CD4-positive, alpha-beta memory T cell (primary cell): ENCODE results near the gene SNCAIP. TPM values are rescaled to one million over a fixed set of nuclear protein-coding genes. Genes with fewer than 3 reads are reported as not detected.

ENCODE experiments used
- CTCF ChIA-PET: fragments of 350-600 bp; sonication (Branson Sonifier 250); formaldehyde crosslinking; loops from one replicate; lab custom pipeline; 2021; ENCODE audit warnings: inconsistent platforms; ENCODE audit not compliant: partially characterized antibody; lab: Charles Lee
- POLR2A ChIA-PET: fragments of 350-600 bp; sonication (Branson Sonifier 250); formaldehyde crosslinking; loops from one replicate; lab custom pipeline; 2021; ENCODE audit not compliant: partially characterized antibody; lab: Charles Lee
- DNase-seq, 5 donors: peaks; one replicate each; pipeline versions ENCODE4 v3.0.0 to v3.0.0-alpha.2; 2020 to 2022; ENCODE audit warnings: mixed read lengths in 1 of 5
- H3K27ac ChIP-seq: one replicate; pipeline ENCODE4 v1.7.0; 2013; ENCODE audit warnings: low read depth, low read length
- H3K27me3 ChIP-seq: 2 replicates; pipeline ENCODE4 v1.7.0; 2013; ENCODE audit warnings: mild to moderate bottlenecking, low read length, moderate library complexity; ENCODE audit not compliant: insufficient read depth
- H3K36me3 ChIP-seq: 2 replicates; pipeline ENCODE4 v1.7.0; 2013; ENCODE audit warnings: mild to moderate bottlenecking, low read length, moderate library complexity; ENCODE audit not compliant: insufficient read depth
- H3K4me1 ChIP-seq: 2 replicates; pipeline ENCODE4 v1.7.0; 2013; ENCODE audit warnings: mild to moderate bottlenecking, low read length, moderate library complexity; ENCODE audit not compliant: insufficient read depth
- H3K4me3 ChIP-seq, 2 donors: one replicate each; pipeline ENCODE4 v1.7.0; 2013; ENCODE audit warnings: low read length in 2 of 2, mild to moderate bottlenecking in 1 of 2
- H3K9me3 ChIP-seq, 2 donors: one replicate each; pipeline ENCODE4 v1.7.0; 2013; ENCODE audit warnings: low read length in 2 of 2, control low read depth in 1 of 2; ENCODE audit not compliant: control insufficient read depth in 1 of 2
- H3K27ac Mint-ChIP-seq, 7 donors: one replicate each; pipeline ENCODE4 v1.8.0; 2020 to 2021; ENCODE audit warnings: mixed read lengths in 7 of 7, mild to moderate bottlenecking in 6 of 7, inconsistent platforms in 3 of 7, moderate library complexity in 3 of 7
- H3K27me3 Mint-ChIP-seq, 2 donors: one replicate each; pipeline ENCODE4 v1.8.0; 2020 to 2021; ENCODE audit warnings: mixed read lengths in 2 of 2
- H3K36me3 Mint-ChIP-seq, 2 donors: one replicate each; pipeline ENCODE4 v1.8.0; 2020 to 2021; ENCODE audit warnings: mixed read lengths in 2 of 2, inconsistent platforms in 1 of 2, mild to moderate bottlenecking in 1 of 2
- H3K4me1 Mint-ChIP-seq, 4 donors: one replicate each; pipeline ENCODE4 v1.8.0; 2020 to 2021; ENCODE audit warnings: mixed read lengths in 4 of 4, mild to moderate bottlenecking in 1 of 4
- H3K4me3 Mint-ChIP-seq, 8 donors: one replicate each; pipeline ENCODE4 v1.8.0; 2020 to 2021; ENCODE audit warnings: mixed read lengths in 8 of 8, mild to moderate bottlenecking in 7 of 8, moderate library complexity in 6 of 8, inconsistent platforms in 3 of 8
- H3K9me3 Mint-ChIP-seq, 8 donors: one replicate each; pipeline ENCODE4 v1.8.0; 2020 to 2021; ENCODE audit warnings: mixed read lengths in 8 of 8, mild to moderate bottlenecking in 5 of 8, inconsistent platforms in 3 of 8, moderate library complexity in 1 of 8
- intact Hi-C: fragments of 100-400 bp; cut with micrococcal nuclease; formaldehyde crosslinking; loops from one replicate; pipeline ENCODE4 v1.15.1; 2023
- polyA plus RNA-seq, 2 donors: library from polyadenylated mRNA; unstranded; fragments of 300-500 nt; fragmentation: Illumina TruSeq; gene quantifications; one replicate each; pipeline ENCODE4 v1.2.3, GENCODE V29; 2021
- total RNA-seq, 2 experiments: library from RNA; stranded (reverse); gene quantifications; one replicate each; pipeline ENCODE4 v1.2.3, GENCODE V29; 2021

The SNCAIP gene
- total and polyA plus RNA-seq, 4 experiments from 2014 or later: not detected

- intact Hi-C loops: no loop called here
- no peak overlapping the region for H3K4me3 ChIP-seq
- no peak for DNase-seq
- no peaks in the 10 kb centered on the region for H3K4me1 ChIP-seq
- ChIA-PET POLR2A (no interaction called here), CTCF (no interaction called here)
- Mint-ChIP-seq H3K36me3 (peaks cover 0 to 2% of the 10 kb centered on the region in 2 donors), H3K4me1 (no peaks in the 10 kb centered on the region), H3K27ac (no peak overlapping the region), H3K4me3 (no peak overlapping the region), H3K27me3 (no peaks in the 10 kb centered on the region), H3K9me3 (peaks cover 0 to 6% (median 2%) of the 10 kb centered on the region in 8 donors)
- no peak overlapping the region for H3K27ac ChIP-seq
- no peaks in the 10 kb centered on the region for H3K27me3 ChIP-seq
- H3K36me3 ChIP-seq: no peaks in the 10 kb centered on the region
- H3K9me3 ChIP-seq: no peaks in the 10 kb centered on the region
Observed at GRCh38 chr5:122385286-122385685, 73.2 kb downstream of the SNCAIP start.

- no peaks in the 10 kb centered on the region for H3K36me3 ChIP-seq
- ChIA-PET CTCF (no interaction called here), POLR2A (no interaction called here)
- Mint-ChIP-seq H3K27me3 (no peaks in the 10 kb centered on the region), H3K27ac (no peak overlapping the region), H3K4me3 (no peak overlapping the region), H3K36me3 (peaks cover 0 to 2% of the 10 kb centered on the region in 2 donors), H3K9me3 (peaks cover 0 to 6% (median 2%) of the 10 kb centered on the region in 8 donors), H3K4me1 (no peaks in the 10 kb centered on the region)
- DNase-seq: no peak
- intact Hi-C loops: no loop called here
- no peaks in the 10 kb centered on the region for H3K27me3 ChIP-seq
- H3K27ac ChIP-seq: no peak overlapping the region
- H3K9me3 ChIP-seq: no peaks in the 10 kb centered on the region
- H3K4me3 ChIP-seq: no peak overlapping the region
- H3K4me1 ChIP-seq: no peaks in the 10 kb centered on the region
Observed at GRCh38 chr5:122385808-122386207, 73.8 kb downstream of the SNCAIP start.

GRCh38 chr5:122390154-122390553 is 78.1 kb downstream of the SNCAIP start:
- intact Hi-C loops: no loop called here
- Histone ChIP-seq H3K4me1 (no peaks in the 10 kb centered on the region), H3K36me3 (no peaks in the 10 kb centered on the region), H3K27me3 (no peaks in the 10 kb centered on the region), H3K4me3 (no peak overlapping the region), H3K27ac (no peak overlapping the region), H3K9me3 (no peaks in the 10 kb centered on the region)
- H3K9me3 Mint-ChIP-seq: peaks cover 0 to 3% (median 0%) of the 10 kb centered on the region in 8 donors
- CTCF ChIA-PET: no interaction called here
- H3K36me3 Mint-ChIP-seq: no peaks in the 10 kb centered on the region
- peaks cover 0 to 1% of the 10 kb centered on the region in 2 donors for H3K27me3 Mint-ChIP-seq
- no peak overlapping the region for H3K27ac Mint-ChIP-seq
- DNase-seq: no peak
- no peaks in the 10 kb centered on the region for H3K4me1 Mint-ChIP-seq
- POLR2A ChIA-PET: no interaction called here
- no peak overlapping the region for H3K4me3 Mint-ChIP-seq

- Mint-ChIP-seq H3K36me3 (no peaks in the 10 kb centered on the region), H3K27me3 (peaks cover 0 to 1% of the 10 kb centered on the region in 2 donors), H3K4me1 (no peaks in the 10 kb centered on the region), H3K4me3 (no peak overlapping the region), H3K27ac (no peak overlapping the region), H3K9me3 (peaks cover 0 to 2% (median 0%) of the 10 kb centered on the region in 8 donors)
- no peaks in the 10 kb centered on the region for H3K36me3 ChIP-seq
- ChIA-PET POLR2A (no interaction called here), CTCF (no interaction called here)
- no peaks in the 10 kb centered on the region for H3K27me3 ChIP-seq
- H3K9me3 ChIP-seq: no peaks in the 10 kb centered on the region
- intact Hi-C loops: no loop called here
- H3K4me3 ChIP-seq: no peak overlapping the region
- no peak for DNase-seq
- H3K27ac ChIP-seq: no peak overlapping the region
- H3K4me1 ChIP-seq: no peaks in the 10 kb centered on the region
Observed at GRCh38 chr5:122390694-122391093, 78.7 kb downstream of the SNCAIP start.

GRCh38 chr5:122391621-122392020 is 79.6 kb downstream of the SNCAIP start:
- Histone ChIP-seq H3K27ac (no peak overlapping the region), H3K4me3 (no peak overlapping the region), H3K4me1 (no peaks in the 10 kb centered on the region), H3K36me3 (no peaks in the 10 kb centered on the region), H3K27me3 (no peaks in the 10 kb centered on the region), H3K9me3 (no peaks in the 10 kb centered on the region)
- H3K4me1 Mint-ChIP-seq: no peaks in the 10 kb centered on the region
- POLR2A ChIA-PET: no interaction called here
- no peak for DNase-seq
- H3K27ac Mint-ChIP-seq: no peak overlapping the region
- intact Hi-C loops: no loop called here
- peaks cover 0 to 1% of the 10 kb centered on the region in 2 donors for H3K27me3 Mint-ChIP-seq
- H3K4me3 Mint-ChIP-seq: no peak overlapping the region
- CTCF ChIA-PET: no interaction called here
- no peaks in the 10 kb centered on the region for H3K36me3 Mint-ChIP-seq
- peaks cover 0 to 2% (median 0%) of the 10 kb centered on the region in 8 donors for H3K9me3 Mint-ChIP-seq

- Mint-ChIP-seq H3K4me1 (no peaks in the 10 kb centered on the region), H3K4me3 (no peak overlapping the region), H3K27ac (no peak overlapping the region), H3K27me3 (peaks cover 0 to 1% of the 10 kb centered on the region in 2 donors), H3K9me3 (peaks cover 0 to 2% (median 0%) of the 10 kb centered on the region in 8 donors), H3K36me3 (no peaks in the 10 kb centered on the region)
- no peak for DNase-seq
- no peaks in the 10 kb centered on the region for H3K9me3 ChIP-seq
- intact Hi-C loops: no loop called here
- POLR2A ChIA-PET: no interaction called here
- H3K36me3 ChIP-seq: no peaks in the 10 kb centered on the region
- H3K27ac ChIP-seq: no peak overlapping the region
- H3K4me1 ChIP-seq: no peaks in the 10 kb centered on the region
- no peaks in the 10 kb centered on the region for H3K27me3 ChIP-seq
- CTCF ChIA-PET: no interaction called here
- no peak overlapping the region for H3K4me3 ChIP-seq
Observed at GRCh38 chr5:122392224-122392623, 80.2 kb downstream of the SNCAIP start.

- H3K27me3 Mint-ChIP-seq: peaks cover 0 to 1% of the 10 kb centered on the region in 2 donors
- ChIA-PET POLR2A (no interaction called here), CTCF (no interaction called here)
- Histone ChIP-seq H3K36me3 (no peaks in the 10 kb centered on the region), H3K27ac (no peak overlapping the region), H3K4me3 (no peak overlapping the region), H3K4me1 (no peaks in the 10 kb centered on the region), H3K27me3 (no peaks in the 10 kb centered on the region), H3K9me3 (no peaks in the 10 kb centered on the region)
- DNase-seq: no peak
- intact Hi-C loops: no loop called here
- H3K4me3 Mint-ChIP-seq: no peak overlapping the region
- H3K9me3 Mint-ChIP-seq: peaks cover 0 to 2% (median 0%) of the 10 kb centered on the region in 8 donors
- no peaks in the 10 kb centered on the region for H3K36me3 Mint-ChIP-seq
- no peaks in the 10 kb centered on the region for H3K4me1 Mint-ChIP-seq
- no peak overlapping the region for H3K27ac Mint-ChIP-seq
Observed at GRCh38 chr5:122392824-122393223, 80.8 kb downstream of the SNCAIP start.
